ENCODE data around the gene LTN1. TPM values are rescaled to one million over a fixed set of nuclear protein-coding genes. Genes with fewer than 3 reads are reported as not detected.

LTN1 gene
- total and polyA plus RNA-seq, 2 of the 13 experiments (the other 11 are each of a cell fraction or from before 2014, with no cell fraction given): 6.7 to 24.6 TPM

GRCh38 chr21:28937737-28938136 is 54.9 kb downstream of the LTN1 start (continued):
- no peak for TF ChIP-seq USF2 (IDR thresholded peaks at IDR 0.05; ENCODE audit: low read depth, low read length)
- TF ChIP-seq USF2 (CRISPR knock-in tag; IDR thresholded peaks at IDR 0.05; ENCODE audit: borderline replicate concordance): no peak
- TF ChIP-seq ESRRA (CRISPR knock-in tag; IDR thresholded peaks at IDR 0.05; ENCODE audit: low read depth): no peak
- no peak for TF ChIP-seq SATB2 (CRISPR knock-in tag; IDR thresholded peaks at IDR 0.05)
- TF ChIP-seq NFE2L2 (IDR thresholded peaks at IDR 0.05; ENCODE audit: low read length): no peak
- TF ChIP-seq BRCA1 (CRISPR knock-in tag; IDR thresholded peaks at IDR 0.05): no peak
- no peak for TF ChIP-seq ZFP90 (CRISPR knock-in tag; IDR thresholded peaks at IDR 0.05; ENCODE audit: borderline replicate concordance)
- TF ChIP-seq AKAP8 (CRISPR knock-in tag; IDR thresholded peaks at IDR 0.05): no peak
- no peak for TF ChIP-seq RCOR2 (CRISPR knock-in tag; IDR thresholded peaks at IDR 0.05)
- no peak for TF ChIP-seq MXD4 (CRISPR knock-in tag; IDR thresholded peaks at IDR 0.05)
- no peak for TF ChIP-seq ZNF260 (CRISPR knock-in tag; IDR thresholded peaks at IDR 0.05; ENCODE audit: borderline replicate concordance, low read depth)
- no peak for TF ChIP-seq ZNF136 (CRISPR knock-in tag; IDR thresholded peaks at IDR 0.05; ENCODE audit: low read depth)

- CTCF ChIA-PET (ENCODE audit: low intra/inter-chr PET ratio, low total read pairs): no interaction called here
- H3K36me3 ChIP-seq (replicated peaks in 1 of 2; ENCODE audit: control insufficient read depth in 1 of 2, insufficient read depth in 2 of 2, low read length in 2 of 2): peaks cover 6 to 30% of the 10 kb centered on the region in 2 experiments; a peak in 3 of 5 replicates
- no peak for TF ChIP-seq MNT (IDR thresholded peaks at IDR 0.05)
These were observed 56.0 kb downstream of the LTN1 start for GRCh38 chr21:28936721-28937120.

More at GRCh38 chr21:28936721-28937120, 56.0 kb downstream of the LTN1 start:
- Histone ChIP-seq H3K27ac (ENCODE audit: extremely low read length, insufficient read depth, low read length) (no peak overlapping the region), H3K27me3 (ENCODE audit: control insufficient read depth in 1 of 2, insufficient read depth in 2 of 2, low read length in 2 of 2) (no peaks in the 10 kb centered on the region), H3K4me1 (ENCODE audit: insufficient read depth, low read length) (no peaks in the 10 kb centered on the region), H3K79me2 (ENCODE audit: insufficient read depth, low read length) (no peaks in the 10 kb centered on the region), H4K20me1 (ENCODE audit: insufficient read depth, low read length) (no peaks in the 10 kb centered on the region), H3K4me3 (replicated peaks in 1 of 3; ENCODE audit: insufficient read depth in 1 of 3, low read depth in 2 of 3, low read length in 3 of 3) (no peak overlapping the region), H2AFZ (ENCODE audit: low read length) (no peak overlapping the region), H3K9me3 (ENCODE audit: low read length) (no peaks in the 10 kb centered on the region), H3K9ac (ENCODE audit: insufficient read depth, low read depth, low read length) (no peak overlapping the region), H3K4me2 (ENCODE audit: low read depth, low read length) (no peak overlapping the region)
- POLR2A ChIA-PET: no interaction called here
- BruUV-seq (replicated peaks): no TSS peak
- WGBS (ENCODE audit: low lambda C conversion rate): 99% methylated on average over 2 of the region's 2 CpGs
- ATAC-seq (no peak), DNase-seq (ENCODE audit: low spot score) (no peak), FAIRE-seq (no peak)
- in situ Hi-C loops (cut with HindIII; ENCODE audit: extremely low pct_ligation_motif_present, low pct_unique_long_range_greater_than_20kb) (loop anchor here (10.0 kb wide), 2 partner anchors 58 to 422 kb away; partner anchors contain the start of gene LTN1), intact Hi-C loops (cut with micrococcal nuclease; ENCODE audit: unreplicated experiment) (no loop called here)

Measured in HepG2 (cell line).